Astrocyte (in vitro differentiated cells and primary cell): ENCODE data around the gene LY9.

ENCODE experiments used
- EZH2 ChIP-seq: IDR thresholded peaks from 2 replicates; pipeline ENCODE4 v1.6.1; 2012; ENCODE audit warnings: mild to moderate bottlenecking, low read length, inconsistent platforms; ENCODE audit not compliant: insufficient read depth
- TF ChIP-seq, protein P1 (sequence below): IDR thresholded peaks from 2 replicates; pipeline ENCODE4 v1.5.1; 2011; ENCODE audit warnings: low read depth, mild to moderate bottlenecking, inconsistent platforms, low read length, moderate library complexity; ENCODE audit not compliant: insufficient read depth

DNA sequence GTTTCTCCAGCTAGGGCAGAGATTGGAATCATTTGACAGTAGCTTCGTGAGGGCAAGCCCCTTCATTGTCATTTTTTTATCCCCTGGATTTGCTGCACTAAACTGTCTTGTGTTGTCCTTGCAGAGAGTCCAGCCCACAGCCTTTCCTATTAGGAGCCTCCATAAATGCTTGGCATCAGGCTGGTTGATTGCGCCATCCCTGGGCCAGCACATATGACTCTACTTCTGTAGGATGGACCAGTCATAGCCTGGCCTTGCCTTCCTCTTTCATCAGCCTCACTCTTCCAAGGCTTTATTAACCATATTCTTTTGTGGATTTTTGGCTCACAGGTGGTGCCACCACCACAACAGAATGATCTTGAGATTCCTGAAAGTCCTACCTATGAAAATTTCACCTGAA lies 31.4 kb downstream of the LY9 start:
- TF ChIP-seq, protein P1, sequence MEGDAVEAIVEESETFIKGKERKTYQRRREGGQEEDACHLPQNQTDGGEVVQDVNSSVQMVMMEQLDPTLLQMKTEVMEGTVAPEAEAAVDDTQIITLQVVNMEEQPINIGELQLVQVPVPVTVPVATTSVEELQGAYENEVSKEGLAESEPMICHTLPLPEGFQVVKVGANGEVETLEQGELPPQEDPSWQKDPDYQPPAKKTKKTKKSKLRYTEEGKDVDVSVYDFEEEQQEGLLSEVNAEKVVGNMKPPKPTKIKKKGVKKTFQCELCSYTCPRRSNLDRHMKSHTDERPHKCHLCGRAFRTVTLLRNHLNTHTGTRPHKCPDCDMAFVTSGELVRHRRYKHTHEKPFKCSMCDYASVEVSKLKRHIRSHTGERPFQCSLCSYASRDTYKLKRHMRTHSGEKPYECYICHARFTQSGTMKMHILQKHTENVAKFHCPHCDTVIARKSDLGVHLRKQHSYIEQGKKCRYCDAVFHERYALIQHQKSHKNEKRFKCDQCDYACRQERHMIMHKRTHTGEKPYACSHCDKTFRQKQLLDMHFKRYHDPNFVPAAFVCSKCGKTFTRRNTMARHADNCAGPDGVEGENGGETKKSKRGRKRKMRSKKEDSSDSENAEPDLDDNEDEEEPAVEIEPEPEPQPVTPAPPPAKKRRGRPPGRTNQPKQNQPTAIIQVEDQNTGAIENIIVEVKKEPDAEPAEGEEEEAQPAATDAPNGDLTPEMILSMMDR: no peak
- TF ChIP-seq EZH2: no peak
